K562 (cell line): ENCODE results near the gene SMIM41. TPM values are rescaled to one million over a fixed set of nuclear protein-coding genes. Genes with fewer than 3 reads are reported as not detected.

Source experiments
- ESRRA ChIP-seq: fragments of 450-650 bp; IDR thresholded peaks from 2 replicates; pipeline ENCODE4 v1.6.1; 2014; ENCODE audit warnings: low read depth, mild to moderate bottlenecking, moderate library complexity, borderline replicate concordance
- RAD21 ChIP-seq, 2 experiments: fragments of 250-450 bp in 1 of 2; fragments of 450-650 bp in 1 of 2; sonication (Bioruptor Pico) in 1 of 2; formaldehyde crosslinking in 1 of 2; IDR thresholded peaks in 1 of 2; conservative IDR thresholded peaks in 1 of 2; 2 replicates each; pipeline versions ENCODE4 v1.4.0 to v1.8.0; 2020 to 2022; ENCODE audit warnings: mild to moderate bottlenecking in 2 of 2, moderate library complexity in 1 of 2
- SMAD3 ChIP-seq: fragments of 450-650 bp; formaldehyde crosslinking; conservative IDR thresholded peaks from 2 replicates; pipeline ENCODE4 v1.4.0; 2020; ENCODE audit warnings: mild to moderate bottlenecking
- ZEB2 ChIP-seq: fragments of 450-650 bp; IDR thresholded peaks from 2 replicates; pipeline ENCODE4 v1.6.1; 2016
- ZNF175 ChIP-seq: fragments of 200-800 bp; sonication (Bioruptor generic); IDR thresholded peaks from 2 replicates; pipeline ENCODE4 v1.6.1; 2016; ENCODE audit warnings: low read depth, mild to moderate bottlenecking, missing genetic modification characterization, missing compliant biosample characterization
- ZNF318 ChIP-seq, 2 experiments: fragments of 450-650 bp; IDR thresholded peaks; 2 replicates each; pipeline ENCODE4 v1.6.1; 2016; ENCODE audit warnings: mild to moderate bottlenecking in 2 of 2, borderline replicate concordance in 1 of 2, low read depth in 1 of 2, moderate library complexity in 1 of 2
- polyA plus RNA-seq, 8 experiments: library from polyadenylated mRNA; depleted of rRNA in 4 of 8; stranded (reverse) in 5 of 8; unstranded in 3 of 8; fragments of >200 nt; fragmentation: Nextera tagmentation in 2 of 8; fragmentation: Illumina TruSeq in 1 of 8; extraction: Ambion mirVana in 2 of 8; extraction: Trizol in 1 of 8; gene quantifications; 2 replicates each; pipeline versions ENCODE4 v1.2.1 to v1.2.3, GENCODE V29; 2011 to 2014; ENCODE audit warnings: inconsistent platforms in 1 of 8, missing spikeins in 1 of 8
- total RNA-seq, 7 experiments: library from RNA; depleted of rRNA in 6 of 7; stranded (reverse); fragments of >200 nt in 6 of 7; fragmentation: Illumina TruSeq in 2 of 7; extraction: Trizol in 2 of 7; gene quantifications; 2 replicates each; pipeline versions ENCODE4 v1.2.1 to v1.2.3, GENCODE V29; 2011 to 2021; ENCODE audit warnings: low replicate concordance in 1 of 7

The SMIM41 gene
- total and polyA plus RNA-seq, 9 of the 15 experiments (the other 6 are each of a cell fraction or from before 2014, with no cell fraction given): not detected

GRCh38 chr12:52139579-52140062, 60.1 kb downstream of the SMIM41 start (continued):
- TF ChIP-seq ZNF175 (CRISPR knock-in tag): no peak
- TF ChIP-seq ESRRA: no peak
- TF ChIP-seq ZNF318 (IDR thresholded peaks at IDR 0.05; ENCODE audit: borderline replicate concordance in 1 of 2, low read depth in 1 of 2): no peak
- peak; percentile 13 to 55; a peak in 3 of 4 replicates for TF ChIP-seq RAD21 (CRISPR knock-in tag; conservative IDR thresholded peaks at IDR 0.05 in 1 of 2, IDR thresholded peaks at IDR 0.05 in 1 of 2)
- TF ChIP-seq SMAD3: no peak
- peak; percentile 61; the same call in 1 of the 2 replicates for TF ChIP-seq ZEB2
